T-cell (primary cell): Measurements from ENCODE around the gene EPO. TPM values are rescaled to one million over a fixed set of nuclear protein-coding genes. Genes with fewer than 3 reads are reported as not detected.

ENCODE experiments used
- ATAC-seq, 4 experiments: fragments of 200-7000 bp in 3 of 4; fragments of 150-1000 bp in 1 of 4; cut with Tn5 transposase; replicated peaks in 1 of 4; 1 replicate in 3 of 4; 2 replicates in 1 of 4; pipeline ENCODE4 v1.10.0; 2021; ENCODE audit warnings: moderate library complexity in 3 of 4, mild to moderate bottlenecking in 2 of 4, moderate number of reproducible peaks in 1 of 4
- CTCF ChIA-PET, 2 donors: fragments of 300-600 bp; sonication (Branson Sonifier 250); formaldehyde crosslinking; loops; one replicate each; lab custom pipeline; 2022; ENCODE audit warnings: antibody characterized with exemption in 2 of 2; lab: Charles Lee
- POLR2A ChIA-PET, 2 donors: fragments of 300-600 bp; sonication (Branson Sonifier 250); formaldehyde crosslinking; loops; one replicate each; lab custom pipeline; 2022; ENCODE audit warnings: antibody characterized with exemption in 2 of 2; lab: Charles Lee
- DNase-seq, 35 experiments: peaks; one replicate each; pipeline versions ENCODE4 v3.0.0 to v3.0.0-alpha.2; 2013 to 2023
- H3K27ac ChIP-seq: one replicate; pipeline ENCODE4 v1.5.1; 2013; ENCODE audit warnings: low read length
- H3K27me3 ChIP-seq, 2 experiments: replicated peaks in 1 of 2; 1 replicate in 1 of 2; 2 replicates in 1 of 2; pipeline versions ENCODE4 v1.6.1 to v1.7.0; 2013; ENCODE audit warnings: low read length in 1 of 2, mixed read lengths in 1 of 2; ENCODE audit not compliant: control insufficient read depth in 2 of 2, insufficient read depth in 2 of 2; ENCODE audit errors: extremely low read depth in 1 of 2
- H3K36me3 ChIP-seq, 2 donors: 1 replicate in 1 of 2; 2 replicates in 1 of 2; pipeline versions ENCODE4 v1.6.1 to v1.7.0; 2013; ENCODE audit warnings: low read length in 1 of 2; ENCODE audit not compliant: control insufficient read depth in 2 of 2, insufficient read depth in 1 of 2; ENCODE audit errors: extremely low read depth in 1 of 2
- H3K4me1 ChIP-seq, 2 experiments: 1 replicate in 1 of 2; 2 replicates in 1 of 2; pipeline versions ENCODE4 v1.6.1 to v1.7.0; 2013; ENCODE audit warnings: low read length in 2 of 2, mixed read lengths in 1 of 2; ENCODE audit not compliant: insufficient read depth in 2 of 2, control insufficient read depth in 1 of 2; ENCODE audit errors: extremely low read depth in 1 of 2
- H3K4me3 ChIP-seq, 2 donors: 1 replicate in 1 of 2; 2 replicates in 1 of 2; pipeline versions ENCODE4 v1.5.1 to v1.7.0; 2013; ENCODE audit warnings: mild to moderate bottlenecking in 2 of 2, low read length in 1 of 2, moderate library complexity in 1 of 2; ENCODE audit not compliant: control insufficient read depth in 1 of 2; ENCODE audit errors: extremely low read depth in 1 of 2
- H3K9me3 ChIP-seq: 2 replicates; pipeline ENCODE4 v1.7.0; 2013
- H3K27ac Mint-ChIP-seq, 2 donors: one replicate each; pipeline ENCODE4 v1.8.0; 2020 to 2021; ENCODE audit warnings: mild to moderate bottlenecking in 2 of 2, mixed read lengths in 2 of 2
- H3K27me3 Mint-ChIP-seq, 2 donors: one replicate each; pipeline ENCODE4 v1.8.0; 2021 to 2022; ENCODE audit warnings: mixed read lengths in 2 of 2
- H3K36me3 Mint-ChIP-seq: one replicate; pipeline ENCODE4 v1.8.0; 2021; ENCODE audit warnings: mixed read lengths
- H3K4me1 Mint-ChIP-seq, 3 donors: one replicate each; pipeline ENCODE4 v1.8.0; 2020 to 2022; ENCODE audit warnings: mixed read lengths in 3 of 3, mild to moderate bottlenecking in 1 of 3
- H3K4me3 Mint-ChIP-seq, 3 donors: one replicate each; pipeline ENCODE4 v1.8.0; 2020 to 2022; ENCODE audit warnings: mild to moderate bottlenecking in 3 of 3, mixed read lengths in 3 of 3, moderate library complexity in 3 of 3
- H3K9me3 Mint-ChIP-seq, 3 donors: one replicate each; pipeline ENCODE4 v1.8.0; 2020 to 2022; ENCODE audit warnings: mixed read lengths in 3 of 3
- WGBS: methylation state at CpG from one replicate; pipeline ENCODE4 v1.1.5; 2013; ENCODE audit warnings: missing lambda C conversion rate; ENCODE audit not compliant: insufficient coverage; 5-methylcytosine and 5-hydroxymethylcytosine counted together
- total RNA-seq, 35 experiments: library from RNA in 6 of 35; stranded (reverse) in 6 of 35; fragments of 120-200 nt in 1 of 35; gene quantifications; one replicate each; pipeline versions ENCODE4 v1.2.1 to v1.2.4 and lab custom pipeline; 2013 to 2026

The EPO gene
- total RNA-seq, 5 donors from 2014 or later (not counting 1 experiment from before 2014, with no cell fraction given), result not detected

DNA sequence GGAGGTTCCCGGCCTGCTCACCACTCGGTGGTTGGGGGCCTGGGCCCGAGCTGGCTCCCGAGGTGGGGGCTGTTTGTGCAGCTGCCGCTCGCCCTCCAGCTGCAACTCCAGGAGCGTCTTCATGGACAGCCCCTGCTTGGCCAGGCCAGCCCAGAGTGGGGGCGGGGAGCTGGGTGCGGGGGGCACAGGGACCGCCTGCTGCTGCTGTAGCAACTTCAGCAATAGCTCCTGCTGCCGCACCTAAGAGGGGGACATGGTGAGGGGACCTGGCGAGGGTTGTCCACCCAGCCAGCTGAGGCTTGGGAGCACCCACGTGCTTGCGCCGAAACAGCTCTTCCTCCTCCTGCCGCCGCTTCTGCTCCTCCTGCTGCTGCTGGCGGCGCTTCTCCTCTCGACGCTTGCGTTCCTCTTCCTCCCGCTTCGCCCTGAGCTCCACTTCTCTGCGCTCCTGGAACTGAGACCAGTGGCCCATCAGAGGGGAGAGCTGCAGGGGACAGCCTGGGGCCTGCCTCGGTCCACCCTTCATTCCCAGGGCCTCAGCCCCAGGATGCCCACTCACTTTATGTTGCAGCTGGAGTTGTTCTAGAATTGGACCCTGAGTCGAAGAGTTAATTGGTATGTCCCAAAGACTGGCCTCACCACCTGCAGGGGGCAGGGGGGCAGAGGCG, 37.1 kb upstream of the EPO start:
- peaks cover 15% of the 10 kb centered on the region for H3K36me3 Mint-ChIP-seq
- no peaks in the 10 kb centered on the region for H3K27me3 Mint-ChIP-seq
- H3K9me3 Mint-ChIP-seq, result no peaks in the 10 kb centered on the region
- H3K4me3 ChIP-seq, result no peak overlapping the region
- H3K27me3 ChIP-seq, result peaks cover 0 to 2% of the 10 kb centered on the region in 2 experiments
- no peak for ATAC-seq
- H3K27ac Mint-ChIP-seq, result no peak overlapping the region
- no peak for DNase-seq
- H3K27ac ChIP-seq, result no peak overlapping the region
- H3K36me3 ChIP-seq, result peaks cover 32 to 83% of the 10 kb centered on the region in 2 donors
- CTCF ChIA-PET, result interaction anchor here in 1 of 2 donors (0.6 to 1.5 kb wide), 2 partner anchors 8 to 10 kb away, joined by 3 to 4 read pairs; no protein-coding TSS in a partner anchor
- H3K9me3 ChIP-seq, result no peaks in the 10 kb centered on the region
- WGBS, result 95% methylated on average over 21 of the region's 28 CpGs
- H3K4me3 Mint-ChIP-seq, result no peak overlapping the region
- POLR2A ChIA-PET, result no interaction called here
- peaks cover 9 to 41% of the 10 kb centered on the region in 2 experiments for H3K4me1 ChIP-seq
- peaks cover 29 to 36% (median 32%) of the 10 kb centered on the region in 3 donors for H3K4me1 Mint-ChIP-seq

DNA sequence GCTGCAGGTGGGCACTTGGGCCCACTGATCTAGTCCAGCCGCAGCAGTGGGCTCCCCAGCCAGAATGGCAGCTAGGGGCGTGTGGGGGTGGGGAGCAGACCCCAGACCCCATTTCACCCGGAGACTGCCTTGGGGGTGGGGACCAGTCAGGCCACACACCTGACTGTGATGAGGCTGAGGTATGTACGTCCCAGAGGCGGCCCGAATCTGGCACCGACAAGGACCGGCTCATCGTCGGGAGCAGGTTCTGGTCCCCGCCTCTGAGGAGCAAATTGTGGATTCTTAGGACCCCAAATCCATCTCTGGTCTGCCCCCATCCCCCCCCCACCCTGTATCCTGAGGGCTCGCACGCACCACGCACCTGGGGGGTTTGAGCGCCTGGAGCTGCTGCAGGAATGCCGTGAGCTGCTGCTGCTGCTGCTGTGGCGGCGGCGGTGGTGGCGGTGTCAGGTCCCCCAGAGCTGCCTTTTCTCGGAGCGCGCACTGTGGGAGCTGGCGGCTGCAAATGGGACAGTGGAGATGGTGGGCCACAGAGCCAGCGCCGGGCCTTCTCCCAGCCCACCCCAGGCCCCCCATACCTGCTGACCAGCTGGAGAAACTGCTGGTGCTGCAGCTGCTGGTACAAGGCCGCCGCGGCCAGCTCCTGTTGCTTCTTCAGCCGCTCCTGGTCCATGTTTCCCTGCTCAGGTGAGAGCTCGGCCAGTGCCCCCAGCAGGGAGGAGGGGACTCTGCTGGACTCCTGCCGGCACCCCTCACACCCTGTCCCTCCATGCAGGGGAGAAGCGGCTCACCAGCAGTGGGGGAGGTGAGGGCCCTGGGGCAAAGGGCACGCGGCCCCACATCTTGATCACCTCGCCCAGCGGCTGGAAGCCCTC, 36.4 kb upstream of the EPO start:
- Mint-ChIP-seq H3K9me3 (no peaks in the 10 kb centered on the region), H3K27me3 (no peaks in the 10 kb centered on the region), H3K4me1 (peaks cover 27 to 36% (median 32%) of the 10 kb centered on the region in 3 donors), H3K36me3 (peaks cover 10% of the 10 kb centered on the region), H3K27ac (no peak overlapping the region), H3K4me3 (no peak overlapping the region)
- Histone ChIP-seq H3K4me1 (peaks cover 9 to 41% of the 10 kb centered on the region in 2 experiments), H3K4me3 (no peak overlapping the region), H3K27ac (no peak overlapping the region), H3K27me3 (peaks cover 0 to 2% of the 10 kb centered on the region in 2 experiments), H3K9me3 (no peaks in the 10 kb centered on the region), H3K36me3 (peaks cover 36 to 83% of the 10 kb centered on the region in 2 donors)
- no peak for DNase-seq
- 97% methylated on average over 24 of the region's 37 CpGs for WGBS
- CTCF ChIA-PET, result interaction anchor here in 1 of 2 donors (0.6 to 1.5 kb wide), 2 partner anchors 7 to 9 kb away, joined by 3 to 4 read pairs; no protein-coding TSS in a partner anchor
- POLR2A ChIA-PET, result no interaction called here
- no peak for ATAC-seq

GRCh38 chr7:100684534-100685042, 35.7 kb upstream of the EPO start:
- no peak overlapping the region for H3K4me3 Mint-ChIP-seq
- peaks cover 10% of the 10 kb centered on the region for H3K36me3 Mint-ChIP-seq
- H3K27ac Mint-ChIP-seq, result no peak overlapping the region
- no peaks in the 10 kb centered on the region for H3K9me3 ChIP-seq
- ChIA-PET CTCF (no interaction called here), POLR2A (interaction anchor here in 1 of 2 donors (0.6 kb wide), 1 partner anchor 190 kb away, joined by 4 read pairs; the partner anchor contains the start of gene SRRT)
- no peaks in the 10 kb centered on the region for H3K9me3 Mint-ChIP-seq
- H3K27ac ChIP-seq, result no peak overlapping the region
- no peak for DNase-seq
- ATAC-seq, result no peak
- peaks cover 10 to 41% of the 10 kb centered on the region in 2 experiments for H3K4me1 ChIP-seq
- H3K4me1 Mint-ChIP-seq, result peaks cover 28 to 35% (median 32%) of the 10 kb centered on the region in 3 donors
- H3K36me3 ChIP-seq, result peaks cover 36 to 83% of the 10 kb centered on the region in 2 donors
- H3K27me3 Mint-ChIP-seq, result no peaks in the 10 kb centered on the region
- H3K4me3 ChIP-seq, result no peak overlapping the region
- peaks cover 0 to 2% of the 10 kb centered on the region in 2 experiments for H3K27me3 ChIP-seq
- WGBS, result 95% methylated on average over 9 of the region's 16 CpGs

GRCh38 chr7:100685049-100685605, 35.1 kb upstream of the EPO start:
- Histone ChIP-seq H3K9me3 (no peaks in the 10 kb centered on the region), H3K27ac (no peak overlapping the region), H3K27me3 (peaks cover 0 to 2% of the 10 kb centered on the region in 2 experiments), H3K4me3 (no peak overlapping the region), H3K4me1 (peaks cover 9 to 39% of the 10 kb centered on the region in 2 experiments), H3K36me3 (peaks cover 36 to 78% of the 10 kb centered on the region in 2 donors)
- ChIA-PET CTCF (interaction anchor here in 1 of 2 donors (0.6 kb wide), 1 partner anchor 297 kb away, joined by 3 read pairs; no protein-coding TSS in a partner anchor), POLR2A (interaction anchor here in 1 of 2 donors (0.6 kb wide), 1 partner anchor 190 kb away, joined by 4 read pairs; the partner anchor contains the start of gene SRRT)
- DNase-seq, result no peak
- Mint-ChIP-seq H3K4me1 (peaks cover 22 to 31% (median 30%) of the 10 kb centered on the region in 3 donors), H3K27ac (no peak overlapping the region), H3K9me3 (no peaks in the 10 kb centered on the region), H3K36me3 (peaks cover 10% of the 10 kb centered on the region), H3K27me3 (no peaks in the 10 kb centered on the region), H3K4me3 (no peak overlapping the region)
- no peak for ATAC-seq
- 93% methylated on average over 6 of the region's 18 CpGs for WGBS

DNA sequence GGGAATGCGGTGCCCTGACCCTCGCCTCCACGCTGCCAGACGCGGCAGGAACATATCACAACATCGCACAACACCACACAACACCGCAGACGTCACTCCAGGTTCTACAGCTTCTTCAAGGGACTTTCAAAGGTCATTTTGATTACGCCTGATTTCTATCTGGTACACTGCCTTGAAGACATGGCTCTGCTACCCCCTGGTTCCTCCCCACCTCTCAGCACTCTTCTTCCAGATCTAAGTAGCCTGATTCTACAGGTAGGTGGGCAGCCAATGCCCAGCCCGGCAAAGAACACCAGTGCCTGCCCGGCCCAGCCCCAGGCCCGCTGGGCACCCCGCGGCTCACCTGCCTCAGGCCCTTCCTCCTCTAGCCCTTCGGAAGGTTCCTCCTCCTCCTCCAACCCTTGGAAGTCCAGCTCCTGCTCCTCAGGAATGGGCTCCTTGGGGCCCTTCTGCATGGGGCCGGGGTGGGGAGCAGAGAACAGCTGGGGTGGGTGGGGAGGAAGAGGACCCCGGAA, 34.6 kb upstream of the EPO start:
- ChIA-PET CTCF (interaction anchor here in 1 of 2 donors (0.6 kb wide), 1 partner anchor 298 kb away, joined by 3 read pairs; no protein-coding TSS in a partner anchor), POLR2A (no interaction called here)
- 81% methylated on average over 8 of the region's 17 CpGs for WGBS

More for the DNA sequence above, 34.6 kb upstream of the EPO start:
- ATAC-seq (no peak), DNase-seq (no peak)
- Histone ChIP-seq H3K36me3 (peaks cover 36 to 78% of the 10 kb centered on the region in 2 donors), H3K27ac (no peak overlapping the region), H3K4me1 (peaks cover 9 to 34% of the 10 kb centered on the region in 2 experiments), H3K9me3 (no peaks in the 10 kb centered on the region), H3K4me3 (no peak overlapping the region), H3K27me3 (peaks cover 0 to 2% of the 10 kb centered on the region in 2 experiments)
- peaks cover 10% of the 10 kb centered on the region for H3K36me3 Mint-ChIP-seq
- no peak overlapping the region for H3K4me3 Mint-ChIP-seq
- H3K27me3 Mint-ChIP-seq, result no peaks in the 10 kb centered on the region
- H3K4me1 Mint-ChIP-seq, result peaks cover 17 to 29% (median 26%) of the 10 kb centered on the region in 3 donors
- H3K27ac Mint-ChIP-seq, result no peak overlapping the region
- H3K9me3 Mint-ChIP-seq, result no peaks in the 10 kb centered on the region
